ENCODE results near the gene LRRC9.

DNA sequence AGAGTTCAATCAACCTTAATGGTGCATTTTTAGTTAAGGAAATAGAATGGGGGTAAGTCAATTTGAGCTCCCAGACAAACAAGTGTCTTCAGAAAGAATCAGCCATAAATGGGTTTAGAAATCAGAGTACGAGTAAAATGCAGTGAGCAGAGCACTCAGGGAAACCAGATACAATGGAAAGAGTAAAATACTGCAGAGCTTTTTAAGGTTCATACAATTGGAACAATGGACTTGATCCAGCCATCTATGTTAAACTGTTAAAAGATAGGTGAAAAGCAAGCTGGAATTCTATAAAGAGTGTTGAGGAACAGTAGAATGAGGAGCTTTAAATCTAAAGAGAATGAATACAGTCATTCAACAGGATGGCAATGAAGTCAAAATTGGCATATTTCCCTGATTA lies 147.9 kb downstream of the LRRC9 start:
- TF ChIP-seq, protein P1, sequence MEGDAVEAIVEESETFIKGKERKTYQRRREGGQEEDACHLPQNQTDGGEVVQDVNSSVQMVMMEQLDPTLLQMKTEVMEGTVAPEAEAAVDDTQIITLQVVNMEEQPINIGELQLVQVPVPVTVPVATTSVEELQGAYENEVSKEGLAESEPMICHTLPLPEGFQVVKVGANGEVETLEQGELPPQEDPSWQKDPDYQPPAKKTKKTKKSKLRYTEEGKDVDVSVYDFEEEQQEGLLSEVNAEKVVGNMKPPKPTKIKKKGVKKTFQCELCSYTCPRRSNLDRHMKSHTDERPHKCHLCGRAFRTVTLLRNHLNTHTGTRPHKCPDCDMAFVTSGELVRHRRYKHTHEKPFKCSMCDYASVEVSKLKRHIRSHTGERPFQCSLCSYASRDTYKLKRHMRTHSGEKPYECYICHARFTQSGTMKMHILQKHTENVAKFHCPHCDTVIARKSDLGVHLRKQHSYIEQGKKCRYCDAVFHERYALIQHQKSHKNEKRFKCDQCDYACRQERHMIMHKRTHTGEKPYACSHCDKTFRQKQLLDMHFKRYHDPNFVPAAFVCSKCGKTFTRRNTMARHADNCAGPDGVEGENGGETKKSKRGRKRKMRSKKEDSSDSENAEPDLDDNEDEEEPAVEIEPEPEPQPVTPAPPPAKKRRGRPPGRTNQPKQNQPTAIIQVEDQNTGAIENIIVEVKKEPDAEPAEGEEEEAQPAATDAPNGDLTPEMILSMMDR (IDR thresholded peaks at IDR 0.05) = no peak
- TF ChIP-seq POLR2A (IDR thresholded peaks at IDR 0.05) = no peak

Measured in prostate gland (tissue), 2 donors.